ENCODE results near the gene TMEM120A. TPM values are rescaled to one million over a fixed set of nuclear protein-coding genes. Genes with fewer than 3 reads are reported as not detected.
"Not testable (repeated sequence)": the region's sequence is repeated elsewhere in the genome, so short reads cannot be mapped to it uniquely, and the experiment has no call there.

The TMEM120A gene
- total RNA-seq, 4 donors from 2014 or later, result 21.0 to 34.0 (median 22.4) TPM

GRCh38 chr7:76011442-76011861 lies 17.1 kb upstream of the TMEM120A start:
- Histone ChIP-seq H3K36me3 (peaks cover 15% of the 10 kb centered on the region), H3K27me3 (no peaks in the 10 kb centered on the region), H3K27ac (no peak overlapping the region), H3K4me3 (no peak overlapping the region), H3K4me1 (peaks cover 6% of the 10 kb centered on the region), H3K9me3 (no peaks in the 10 kb centered on the region)
- no peak for TF ChIP-seq POLR2A (IDR thresholded peaks at IDR 0.05)
- no peak for TF ChIP-seq POLR2AphosphoS5 (IDR thresholded peaks at IDR 0.05)
- TF ChIP-seq EP300 (IDR thresholded peaks at IDR 0.05), result no peak
- TF ChIP-seq CTCF (IDR thresholded peaks at IDR 0.05), result no peak
- DNase-seq (ENCODE audit: low spot score in 2 of 2), result no peak
- 57% methylated on average over 8 of the region's 8 CpGs for WGBS

GRCh38 chr7:76009672-76010600 lies 15.5 kb upstream of the TMEM120A start:
- 62% methylated on average over 11 of the region's 11 CpGs for WGBS
- Histone ChIP-seq H3K9me3 (no peaks in the 10 kb centered on the region), H3K36me3 (peaks cover 15% of the 10 kb centered on the region), H3K4me1 (peaks cover 6% of the 10 kb centered on the region), H3K27me3 (no peaks in the 10 kb centered on the region), H3K27ac (no peak overlapping the region), H3K4me3 (no peak overlapping the region)
- DNase-seq (ENCODE audit: low spot score in 2 of 2), result no peak
- TF ChIP-seq POLR2A (IDR thresholded peaks at IDR 0.05) (no peak), CTCF (IDR thresholded peaks at IDR 0.05) (no peak), EP300 (IDR thresholded peaks at IDR 0.05) (no peak), POLR2AphosphoS5 (IDR thresholded peaks at IDR 0.05) (no peak)

GRCh38 chr7:76008156-76008687 lies 13.8 kb upstream of the TMEM120A start:
- H3K4me1 ChIP-seq, result peaks cover 6% of the 10 kb centered on the region
- H3K4me3 ChIP-seq, result no peak overlapping the region
- peaks cover 11% of the 10 kb centered on the region for H3K36me3 ChIP-seq
- no peak for DNase-seq (ENCODE audit: low spot score in 2 of 2)
- H3K27me3 ChIP-seq, result no peaks in the 10 kb centered on the region
- no peaks in the 10 kb centered on the region for H3K9me3 ChIP-seq
- no peak overlapping the region for H3K27ac ChIP-seq
- 72% methylated on average over 8 of the region's 8 CpGs for WGBS
- TF ChIP-seq EP300 (IDR thresholded peaks at IDR 0.05), result no peak
- TF ChIP-seq CTCF (IDR thresholded peaks at IDR 0.05), result no peak
- TF ChIP-seq POLR2A (IDR thresholded peaks at IDR 0.05), result no peak
- no peak for TF ChIP-seq POLR2AphosphoS5 (IDR thresholded peaks at IDR 0.05)

- not testable (repeated sequence) for H3K27ac ChIP-seq; H3K4me1 ChIP-seq; DNase-seq (ENCODE audit: low spot score in 2 of 2); H3K27me3 ChIP-seq; H3K36me3 ChIP-seq; H3K9me3 ChIP-seq; H3K4me3 ChIP-seq
- WGBS, result 88% methylated on average over 4 of the region's 4 CpGs
Measured at GRCh38 chr7:76005004-76005403, 10.6 kb upstream of the TMEM120A start.

DNA sequence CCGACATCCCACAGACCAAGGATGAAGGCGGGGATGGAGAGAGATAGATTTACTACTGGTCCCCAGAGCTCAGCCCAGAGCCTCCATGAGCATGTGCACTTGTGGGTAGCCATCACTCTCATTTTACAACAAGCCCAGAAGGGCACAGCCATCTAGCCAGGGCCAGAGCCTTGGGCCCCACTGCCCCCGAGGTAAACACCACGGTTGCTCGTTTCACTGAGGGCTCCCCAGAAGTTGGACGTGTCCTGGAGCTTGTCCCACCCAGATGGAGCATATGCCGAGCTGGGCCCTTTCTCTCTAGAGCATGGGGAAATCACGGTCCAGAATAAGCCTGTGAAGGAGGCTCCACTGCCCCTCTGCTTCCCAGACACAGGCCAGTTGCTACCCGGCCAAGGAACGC lies 9.0 kb upstream of the TMEM120A start:
- TF ChIP-seq CTCF (IDR thresholded peaks at IDR 0.05) (no peak), EP300 (IDR thresholded peaks at IDR 0.05) (no peak), POLR2AphosphoS5 (IDR thresholded peaks at IDR 0.05) (no peak), POLR2A (IDR thresholded peaks at IDR 0.05) (no peak)
- Histone ChIP-seq H3K27me3 (no peaks in the 10 kb centered on the region), H3K9me3 (no peaks in the 10 kb centered on the region), H3K27ac (no peak overlapping the region), H3K4me1 (no peaks in the 10 kb centered on the region), H3K36me3 (peaks cover 9% of the 10 kb centered on the region), H3K4me3 (no peak overlapping the region)
- DNase-seq (ENCODE audit: low spot score in 2 of 2), result no peak
- 95% methylated on average over 8 of the region's 10 CpGs for WGBS
